Posterior vena cava (tissue), 2 donors: ENCODE results near the gene PPP1R9A. TPM values are rescaled to one million over a fixed set of nuclear protein-coding genes. Genes with fewer than 3 reads are reported as not detected.

Source experiments
- DNase-seq: peaks from one replicate; pipeline ENCODE4 v3.0.0-alpha.2; 2020; ENCODE audit warnings: low spot score
- intact Hi-C, 2 donors: fragments of 100-400 bp; cut with DNase I; formaldehyde crosslinking; loops; one replicate each; pipeline versions ENCODE4 v1.14.1 to v1.14.2; 2022 to 2023
- total RNA-seq, 2 donors: library from RNA; stranded (reverse); fragmentation: NEBNext Ultra II Directional; extraction: Animal tissue kit (Norgen Biotek cat#: 25700); gene quantifications; one replicate each; pipeline ENCODE4 v1.2.1, GENCODE V29; 2021
- donor health status: DM: yes; HTN: yes; CAD: no.
- donor health status: DM: yes; HTN: yes; CAD: no.

Gene PPP1R9A
- total RNA-seq, 2 donors from 2014 or later = 7.3 to 15.5 TPM

GRCh38 chr7:95139922-95140321 lies 232.5 kb downstream of the PPP1R9A start:
- intact Hi-C loops = no loop called here
- DNase-seq = no peak

- intact Hi-C loops = no loop called here
- DNase-seq = no peak
Measured at GRCh38 chr7:95141755-95142154, 234.4 kb downstream of the PPP1R9A start.

- DNase-seq = no peak
- intact Hi-C loops = no loop called here
Measured at GRCh38 chr7:95144256-95144655, 236.9 kb downstream of the PPP1R9A start.

- intact Hi-C loops = no loop called here
- no peak for DNase-seq
Measured at GRCh38 chr7:95155965-95156364, 248.6 kb downstream of the PPP1R9A start.

GRCh38 chr7:95157381-95157780 lies 250.0 kb downstream of the PPP1R9A start:
- DNase-seq = no peak
- intact Hi-C loops = no loop called here

GRCh38 chr7:95169678-95170077 lies 262.3 kb downstream of the PPP1R9A start:
- no peak for DNase-seq
- intact Hi-C loops = no loop called here

GRCh38 chr7:95172420-95172819 lies 265.0 kb downstream of the PPP1R9A start:
- intact Hi-C loops = no loop called here
- no peak for DNase-seq

DNA sequence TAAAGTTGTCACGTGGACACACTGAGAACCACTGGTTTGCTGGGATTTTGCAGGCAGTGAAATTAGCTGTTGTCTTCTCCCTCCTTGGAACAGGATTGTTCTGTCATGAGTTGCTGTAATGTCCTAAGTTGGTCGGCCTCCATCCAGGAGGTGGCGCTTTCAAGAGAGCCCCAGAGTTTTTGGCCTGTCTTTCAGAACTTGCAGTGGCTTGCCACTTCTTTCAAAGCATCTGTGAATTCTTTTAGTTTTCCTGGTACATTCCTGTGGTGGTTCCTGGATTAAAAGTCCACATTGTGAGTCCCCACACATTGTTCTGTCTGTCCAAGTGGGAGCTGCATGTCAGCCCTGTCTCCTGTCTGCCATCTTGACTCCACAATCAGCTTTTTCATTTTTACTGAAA lies 283.1 kb downstream of the PPP1R9A start:
- intact Hi-C loops = no loop called here

GRCh38 chr7:95191795-95192194 lies 284.4 kb downstream of the PPP1R9A start:
- intact Hi-C loops = no loop called here
- no peak for DNase-seq

More for the DNA sequence above, 283.1 kb downstream of the PPP1R9A start:
- DNase-seq = no peak

DNA sequence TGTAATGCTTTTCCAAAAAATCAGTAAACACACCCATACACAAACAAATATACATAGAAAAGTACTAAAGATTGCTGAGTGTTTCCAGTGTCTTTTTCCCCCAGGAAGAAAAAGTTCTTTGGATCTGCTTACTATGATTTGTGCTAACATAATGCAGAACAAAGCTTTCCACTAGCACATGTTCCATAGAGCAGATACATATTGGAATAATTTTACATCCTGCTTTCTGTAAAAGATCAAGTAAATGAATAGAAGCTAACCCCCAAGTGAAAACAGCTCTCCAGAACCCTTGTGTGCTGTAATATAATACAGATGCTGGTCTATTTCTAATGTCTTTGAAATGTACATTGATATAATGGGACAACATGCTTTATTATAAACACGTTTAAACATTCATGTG lies 291.5 kb downstream of the PPP1R9A start:
- DNase-seq = no peak

DNA sequence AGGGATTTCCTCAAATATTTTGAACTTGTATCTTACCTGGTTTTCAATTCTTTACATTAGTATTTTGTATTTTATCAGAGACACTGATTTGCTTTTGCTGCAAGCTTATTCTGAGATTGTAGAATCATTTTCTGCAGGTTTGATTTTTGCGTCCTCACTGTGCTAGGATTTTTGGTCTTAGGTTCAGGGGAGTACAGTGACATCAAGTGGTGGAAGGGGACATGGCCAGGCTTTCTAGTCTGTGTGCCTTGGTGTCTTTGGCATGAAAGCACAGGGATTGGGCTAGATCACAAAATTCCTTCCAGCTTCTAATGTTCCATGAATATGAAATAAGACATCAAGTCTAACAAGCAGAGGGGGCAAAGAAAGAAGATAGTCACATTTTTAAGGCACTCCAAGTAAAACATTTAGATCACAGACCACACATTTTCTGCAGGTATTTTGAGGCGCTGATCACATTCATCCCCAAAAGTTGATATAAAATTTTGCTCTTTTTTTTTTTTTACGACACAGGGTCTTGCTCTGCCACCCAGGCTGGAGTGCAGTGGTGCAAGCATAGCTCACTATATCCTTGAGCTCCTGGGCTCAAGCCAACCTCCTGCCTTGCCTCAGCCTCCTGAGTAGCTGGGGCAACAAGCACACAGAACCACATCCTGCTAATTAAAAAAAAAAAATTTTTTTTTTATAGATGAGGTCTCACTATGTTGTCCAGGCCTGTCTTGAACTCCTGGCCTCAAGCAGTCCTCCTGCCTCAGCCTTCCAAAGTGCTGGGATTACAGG lies 292.6 kb downstream of the PPP1R9A start:
- no peak for DNase-seq
- intact Hi-C loops = no loop called here

More for the DNA sequence above, 291.5 kb downstream of the PPP1R9A start:
- intact Hi-C loops = no loop called here

GRCh38 chr7:95200741-95201140 lies 293.3 kb downstream of the PPP1R9A start:
- intact Hi-C loops = no loop called here

DNA sequence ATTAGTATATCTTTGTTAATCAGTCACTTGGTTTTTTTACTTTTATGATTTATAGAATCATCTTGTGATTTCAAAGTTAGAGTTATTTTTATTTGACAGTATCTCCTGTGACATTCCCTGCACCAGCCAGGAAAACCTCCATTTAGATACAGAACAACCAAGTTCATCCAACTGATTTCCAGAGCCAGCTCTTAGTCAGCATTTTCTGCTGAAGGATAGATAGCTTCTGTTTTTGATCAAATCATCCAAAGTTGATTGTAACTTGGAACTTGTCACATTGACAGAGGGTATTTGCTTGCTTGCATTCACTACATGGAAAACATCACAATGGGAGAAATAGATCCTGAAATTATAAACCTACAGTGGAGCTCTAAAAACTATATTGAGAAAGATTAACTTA lies 294.3 kb downstream of the PPP1R9A start:
- no peak for DNase-seq
- intact Hi-C loops = no loop called here

More at GRCh38 chr7:95200741-95201140, 293.3 kb downstream of the PPP1R9A start:
- no peak for DNase-seq

DNA sequence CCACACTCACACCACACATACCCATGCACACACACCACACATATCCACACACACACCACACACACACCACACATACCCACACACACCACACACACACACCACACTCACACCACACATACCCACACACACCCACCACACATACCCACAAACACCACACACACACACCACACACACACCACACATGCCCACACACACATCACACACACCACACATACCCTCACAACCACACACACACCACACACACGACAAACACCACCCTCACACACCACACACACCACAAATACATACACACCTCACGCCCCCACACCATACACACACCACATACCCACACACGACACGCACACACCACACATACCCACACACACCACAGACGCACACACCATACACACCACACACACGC lies 297.2 kb downstream of the PPP1R9A start:
- intact Hi-C loops = no loop called here
- DNase-seq = no peak

- DNase-seq = no peak
- intact Hi-C loops = no loop called here
Measured at GRCh38 chr7:95205665-95206225, 298.4 kb downstream of the PPP1R9A start.

GRCh38 chr7:95209276-95209675 lies 301.9 kb downstream of the PPP1R9A start:
- intact Hi-C loops = no loop called here
- no peak for DNase-seq

- no peak for DNase-seq
- intact Hi-C loops = no loop called here
Measured at GRCh38 chr7:95209788-95210187, 302.4 kb downstream of the PPP1R9A start.

- intact Hi-C loops = no loop called here
Measured at GRCh38 chr7:95213148-95213547, 305.8 kb downstream of the PPP1R9A start.

GRCh38 chr7:95213809-95214492 lies 306.6 kb downstream of the PPP1R9A start:
- peak; percentile 95 for DNase-seq
- intact Hi-C loops = no loop called here

More at GRCh38 chr7:95213148-95213547, 305.8 kb downstream of the PPP1R9A start:
- DNase-seq = no peak

- intact Hi-C loops = no loop called here
- DNase-seq = no peak
Measured at GRCh38 chr7:95219721-95220120, 312.3 kb downstream of the PPP1R9A start.
